ENCODE results near the gene PRKCQ.

PRKCQ gene

DNA sequence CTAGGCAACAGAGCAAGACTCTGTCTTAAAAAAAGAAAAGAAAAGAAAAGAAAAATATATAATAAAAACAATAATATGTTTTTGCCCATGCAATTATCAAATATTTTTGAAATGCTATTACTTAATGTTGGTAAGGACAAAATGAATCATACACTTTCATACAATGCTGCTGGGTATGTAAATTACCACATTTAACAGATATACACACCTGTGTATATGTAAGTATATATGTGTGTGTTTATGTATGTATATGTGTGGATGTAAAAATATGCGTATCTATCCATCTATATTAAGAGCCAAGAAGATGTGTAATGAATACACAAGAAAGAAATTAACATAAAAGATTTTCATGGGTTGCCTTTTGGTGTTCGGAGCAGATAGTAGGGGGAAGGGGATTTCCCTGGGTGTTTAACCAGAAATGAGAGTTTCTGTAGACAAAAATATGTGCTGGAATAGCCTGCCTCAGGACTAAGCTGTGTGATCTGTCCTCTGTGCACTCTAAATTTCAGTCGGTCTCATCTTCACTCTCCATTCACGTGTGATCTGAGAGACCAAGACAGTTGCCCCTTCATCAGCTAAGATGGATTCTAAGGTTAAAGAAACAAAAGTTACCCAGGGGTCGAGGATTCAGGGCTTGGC lies 61.2 kb downstream of the PRKCQ start:
- no peak for DNase-seq

DNA sequence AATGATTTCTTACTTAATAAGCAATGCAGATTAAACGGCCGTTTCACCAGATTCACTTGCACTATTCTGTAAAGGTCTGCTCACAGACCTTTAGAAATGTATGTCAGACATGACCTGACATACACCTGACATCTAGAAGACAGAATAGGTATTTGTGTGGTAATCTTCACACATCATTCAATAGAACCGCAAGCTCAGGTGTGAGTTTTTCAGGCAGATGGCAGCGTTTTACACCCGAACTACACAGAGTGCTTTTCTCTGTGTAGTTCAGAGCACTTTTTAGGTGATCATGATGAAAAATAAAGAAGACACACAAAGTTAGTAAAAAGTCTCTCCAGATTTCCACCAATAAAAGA lies 63.2 kb downstream of the PRKCQ start:
- no peak for DNase-seq

DNA sequence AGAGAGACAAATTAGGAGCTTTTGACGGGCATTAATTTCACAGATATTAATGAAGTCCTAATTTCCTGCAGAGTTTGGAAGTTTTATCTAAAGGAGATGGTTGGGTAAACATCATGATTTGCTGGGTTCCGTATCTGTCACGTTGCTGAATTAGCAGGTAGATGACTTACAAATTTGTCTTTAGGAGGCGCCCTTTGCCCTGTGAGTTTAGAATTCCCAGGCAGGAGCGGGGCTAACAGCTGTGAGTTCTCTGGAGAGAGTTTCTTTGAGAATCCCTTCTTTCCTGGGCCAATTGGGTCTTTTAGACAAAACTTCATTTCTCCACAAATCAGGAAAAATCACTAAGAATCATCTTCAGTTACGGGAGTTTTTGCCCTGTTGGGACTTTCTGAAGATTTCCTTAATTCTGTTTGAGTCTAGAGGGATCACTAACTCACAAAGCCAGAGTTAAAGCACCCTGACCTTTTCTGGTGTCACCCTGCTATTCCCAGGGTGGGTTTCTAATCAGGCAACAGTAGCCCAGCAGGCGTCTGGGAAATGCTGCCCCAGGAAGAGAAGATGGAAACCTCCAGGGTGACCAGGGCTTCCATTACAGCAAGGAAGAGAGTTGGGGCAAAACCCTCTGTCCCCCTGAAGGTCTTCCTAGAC lies 63.7 kb downstream of the PRKCQ start:
- no peak for DNase-seq

DNA sequence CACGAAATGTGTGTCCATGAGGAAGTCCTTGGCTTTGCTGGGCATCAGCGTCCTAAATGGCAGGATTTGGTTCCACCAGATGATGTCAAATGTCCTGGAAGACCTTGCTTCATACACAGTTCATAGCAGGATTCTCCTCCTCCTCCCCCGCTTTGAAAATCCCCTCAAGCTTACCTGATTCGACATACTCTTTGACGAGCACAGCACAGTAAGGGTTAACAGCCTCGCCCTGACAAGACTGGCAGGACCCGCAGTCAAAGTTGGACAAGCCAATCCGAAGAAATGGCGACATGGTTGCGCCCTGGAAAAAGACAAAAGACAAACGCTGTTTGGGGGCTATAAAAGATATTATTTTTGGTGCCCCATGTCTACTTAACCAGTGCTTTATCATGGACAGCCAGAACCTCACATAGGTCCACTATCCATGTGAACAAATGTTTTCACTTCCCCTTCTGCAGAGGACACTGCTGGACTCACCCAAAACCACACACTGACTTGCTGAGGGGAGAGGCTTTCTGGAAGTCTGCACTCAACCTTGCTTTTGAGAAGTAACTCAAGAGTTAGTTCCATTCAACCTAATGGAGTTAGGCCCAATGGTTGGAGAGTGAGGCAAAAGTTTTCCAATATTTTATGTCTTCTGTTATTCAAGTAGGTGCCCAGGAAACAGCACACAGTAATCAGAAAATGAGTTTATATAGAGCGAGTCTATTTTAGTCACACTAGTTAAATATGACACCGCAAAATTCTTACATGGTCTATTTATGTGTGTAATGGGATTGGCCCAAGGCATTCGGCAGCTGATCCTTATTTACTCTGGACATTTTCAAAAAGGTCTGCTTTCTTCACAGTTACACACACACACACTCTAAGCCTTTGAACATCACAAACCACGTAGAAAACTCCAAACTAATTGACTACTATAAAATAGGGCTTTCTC lies 65.0 kb downstream of the PRKCQ start:
- DNase-seq = no peak

DNA sequence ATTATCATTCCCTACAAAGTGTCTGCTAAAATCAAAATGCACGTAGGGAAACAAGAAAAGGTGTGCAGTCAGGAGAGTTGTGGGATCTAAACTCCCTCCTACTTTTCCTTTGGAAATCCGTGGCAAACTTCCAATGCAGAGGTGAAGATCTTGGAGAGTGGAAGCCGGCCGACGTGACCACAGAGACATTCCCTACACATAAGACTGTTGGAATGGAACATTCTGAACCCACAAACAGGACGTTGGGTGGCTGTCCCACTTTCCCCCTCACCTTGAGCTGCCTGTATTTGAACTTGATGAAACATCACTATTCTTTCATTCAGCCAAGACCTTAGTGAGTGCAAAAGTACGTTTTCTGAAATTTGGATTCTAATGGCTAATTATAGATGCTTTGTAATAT lies 65.9 kb downstream of the PRKCQ start:
- DNase-seq = no peak

DNA sequence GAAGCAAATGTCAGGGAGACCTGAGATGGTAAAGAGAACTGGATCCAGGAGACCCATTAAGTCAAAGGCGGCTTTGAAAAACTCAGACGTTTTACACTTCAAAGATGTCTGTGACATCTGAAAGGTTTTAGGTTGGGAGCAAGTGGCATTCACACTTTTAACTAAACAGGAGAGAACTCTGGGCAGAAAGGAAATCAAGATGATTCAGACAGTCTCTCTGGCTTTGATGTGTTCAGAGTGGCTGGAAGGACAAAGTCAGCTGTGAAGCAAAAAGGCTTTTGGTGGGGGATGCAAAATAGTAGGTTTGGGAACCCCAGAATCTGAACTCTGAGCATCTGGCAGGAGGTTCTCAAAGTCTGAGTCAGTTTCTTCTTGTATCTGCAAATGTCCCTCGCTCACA lies 66.6 kb downstream of the PRKCQ start:
- no peak for DNase-seq

DNA sequence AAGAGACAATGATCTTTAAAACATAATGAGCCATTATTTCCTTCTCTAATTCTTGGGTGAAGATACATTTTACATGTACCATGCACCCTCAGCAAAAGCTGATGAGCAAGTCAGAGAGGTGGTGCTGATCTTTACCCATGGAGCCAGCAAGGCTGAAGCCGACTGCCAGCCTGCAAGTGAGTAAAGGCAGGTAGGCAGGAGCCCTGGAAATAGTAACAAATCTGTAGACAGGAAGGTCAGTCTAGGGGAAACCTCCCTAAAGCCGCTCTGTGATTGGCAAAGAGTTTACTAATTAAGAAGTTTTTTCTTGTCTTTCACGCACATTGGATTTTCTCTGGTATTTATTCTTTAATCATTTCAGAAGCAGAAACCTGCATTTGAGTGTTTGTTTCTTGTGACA lies 67.9 kb downstream of the PRKCQ start:
- DNase-seq = no peak

DNA sequence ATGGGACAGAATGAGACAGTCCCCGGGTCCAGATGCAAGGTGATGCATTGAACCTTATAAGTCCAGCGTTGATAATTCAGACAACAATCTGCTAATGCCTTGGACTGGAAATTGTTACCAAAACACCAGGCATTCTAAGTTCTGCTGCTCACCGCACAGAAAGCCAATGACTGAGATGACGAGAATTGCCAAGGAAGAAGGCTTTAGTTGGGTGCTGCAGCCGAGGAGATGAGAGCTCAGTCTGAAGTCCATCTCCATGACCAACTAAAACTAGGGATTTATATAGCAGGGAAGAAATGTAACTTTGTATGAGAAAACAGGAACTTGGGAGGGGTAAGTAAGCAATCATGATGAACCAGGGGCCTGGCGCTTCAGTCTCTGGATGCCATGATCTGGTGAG lies 68.7 kb downstream of the PRKCQ start:
- no peak for DNase-seq

DNA sequence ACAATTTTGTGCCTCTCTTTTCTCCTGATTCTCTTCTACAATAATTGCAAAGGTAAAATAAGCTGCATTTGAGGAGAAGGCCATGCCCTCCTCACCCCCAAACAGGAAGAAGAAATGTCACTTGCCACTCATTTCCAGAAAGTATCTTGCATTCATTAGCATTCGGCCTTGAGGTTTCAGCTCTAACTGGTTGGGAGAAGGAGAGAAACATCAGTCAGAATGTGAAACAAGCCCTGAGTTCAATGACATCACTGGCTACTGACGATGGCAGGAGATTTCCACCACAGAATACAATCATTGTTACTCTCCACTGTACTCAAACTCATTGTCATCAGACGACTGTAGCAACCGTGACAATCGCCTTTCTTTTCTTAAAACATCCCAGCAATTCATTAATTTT lies 72.8 kb downstream of the PRKCQ start:
- DNase-seq = no peak

DNA sequence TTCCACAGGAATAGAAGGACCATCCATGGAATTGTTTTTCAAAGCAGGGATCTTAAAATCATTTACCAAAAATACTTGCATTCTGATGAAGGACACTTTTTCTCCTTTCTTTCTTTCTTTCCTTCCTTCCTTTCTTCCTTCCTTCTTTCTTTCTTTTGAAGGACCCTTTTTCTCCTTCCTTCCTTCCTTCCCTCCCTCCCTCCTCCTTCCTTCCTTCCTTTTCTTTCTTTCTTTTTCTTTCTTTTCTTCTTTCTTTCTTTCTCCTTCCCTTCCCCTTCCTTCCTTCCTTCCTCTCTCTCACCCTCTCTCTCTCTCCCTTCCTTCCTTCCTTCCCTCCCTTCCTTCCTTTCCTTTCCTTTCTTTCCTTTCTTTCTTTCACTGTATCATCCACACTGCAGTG lies 74.8 kb downstream of the PRKCQ start:
- no peak for DNase-seq

DNA sequence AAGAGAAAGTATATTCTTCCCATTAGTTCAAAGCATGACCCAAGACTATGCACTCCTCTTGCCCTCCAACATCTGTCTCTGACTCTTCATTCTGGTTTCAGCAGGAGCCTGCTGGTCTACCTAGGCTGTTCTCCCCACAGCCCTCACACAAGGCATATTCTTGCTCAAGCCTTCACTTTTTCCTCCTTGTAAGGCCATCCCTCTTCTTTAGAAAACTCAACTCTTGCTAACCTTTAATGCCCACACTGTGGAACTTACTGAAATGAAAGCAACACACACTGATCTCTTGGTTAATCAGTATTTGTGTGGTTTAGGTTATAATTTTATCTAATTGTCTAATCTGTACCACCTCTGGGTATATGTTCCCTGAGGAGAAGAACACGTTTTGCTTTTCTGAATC lies 75.8 kb downstream of the PRKCQ start:
- no peak for DNase-seq

DNA sequence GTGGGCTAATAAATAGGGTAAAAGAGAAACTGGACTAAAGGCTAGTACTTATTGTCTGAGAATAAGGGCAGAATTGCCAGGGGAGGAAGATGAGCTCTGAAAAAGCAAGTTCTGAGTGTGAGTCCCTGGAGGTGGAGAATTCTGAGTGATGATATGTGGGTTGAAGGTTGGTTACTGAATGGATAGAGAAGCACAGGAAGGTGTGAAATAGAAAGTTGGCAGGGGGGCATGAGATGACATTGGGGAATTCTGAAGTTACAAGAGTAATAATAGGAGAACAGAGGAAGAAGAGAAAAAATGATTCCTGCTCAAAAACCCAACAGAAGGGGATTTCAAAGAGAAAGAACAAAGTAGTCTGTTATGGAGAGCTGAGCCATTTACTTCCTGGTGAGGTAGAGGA lies 76.9 kb downstream of the PRKCQ start:
- no peak for DNase-seq

DNA sequence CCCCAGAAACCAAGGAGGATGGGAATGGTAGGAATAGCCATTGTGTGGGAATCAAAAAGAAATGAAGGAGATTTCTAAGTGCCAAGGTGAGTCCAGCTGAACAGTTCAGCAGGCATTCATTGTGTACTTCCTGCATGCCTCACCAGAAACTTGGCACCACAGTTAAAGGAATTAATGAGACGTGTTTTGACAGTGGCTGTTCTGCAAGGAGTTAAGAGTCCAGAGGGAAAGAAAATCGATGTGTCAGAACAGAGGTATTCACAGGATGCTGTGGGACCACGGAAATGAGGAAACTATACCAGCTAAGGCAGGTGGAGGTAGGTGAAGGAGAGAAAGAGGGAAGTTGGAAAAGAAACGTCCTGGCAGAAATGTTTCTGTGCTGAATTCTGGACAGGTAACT lies 78.1 kb downstream of the PRKCQ start:
- DNase-seq = no peak

DNA sequence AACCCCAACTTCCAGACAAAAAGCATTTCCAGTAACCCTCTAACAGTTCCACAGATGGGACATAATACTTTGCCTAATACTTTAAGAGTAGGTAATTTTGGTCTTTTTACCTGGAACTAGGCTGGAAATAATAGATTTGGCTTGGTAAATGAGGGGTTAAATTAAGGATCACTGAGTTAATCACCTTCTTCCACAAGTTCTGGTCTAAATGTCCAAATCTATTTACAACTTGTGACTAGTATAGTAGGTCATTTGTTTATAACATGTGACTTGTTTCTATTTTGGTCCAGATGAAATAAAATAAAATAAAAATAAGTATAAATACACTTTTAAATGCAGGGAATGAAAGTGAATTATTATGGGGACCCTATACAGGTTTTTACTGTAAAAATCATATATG lies 80.1 kb downstream of the PRKCQ start:
- no peak for DNase-seq

DNA sequence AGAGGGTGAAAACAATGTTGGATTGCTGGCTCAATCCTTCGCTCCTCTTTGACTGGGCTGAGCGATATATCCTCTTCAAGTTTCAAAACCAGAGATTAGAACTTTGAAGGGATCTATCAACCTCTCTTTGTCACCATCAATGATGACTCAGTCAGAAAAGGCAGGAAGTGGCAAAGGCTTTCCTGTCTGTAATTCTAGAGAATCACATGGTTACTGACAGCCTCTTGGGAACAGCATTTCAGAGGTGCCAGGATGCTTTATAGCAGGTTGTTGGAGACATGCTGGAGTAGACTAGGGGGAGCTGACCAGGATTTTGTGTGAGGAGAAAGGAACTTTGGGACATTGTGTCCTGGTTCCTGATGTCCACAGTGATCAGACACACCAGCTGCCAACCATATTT lies 81.3 kb downstream of the PRKCQ start:
- DNase-seq = no peak

DNA sequence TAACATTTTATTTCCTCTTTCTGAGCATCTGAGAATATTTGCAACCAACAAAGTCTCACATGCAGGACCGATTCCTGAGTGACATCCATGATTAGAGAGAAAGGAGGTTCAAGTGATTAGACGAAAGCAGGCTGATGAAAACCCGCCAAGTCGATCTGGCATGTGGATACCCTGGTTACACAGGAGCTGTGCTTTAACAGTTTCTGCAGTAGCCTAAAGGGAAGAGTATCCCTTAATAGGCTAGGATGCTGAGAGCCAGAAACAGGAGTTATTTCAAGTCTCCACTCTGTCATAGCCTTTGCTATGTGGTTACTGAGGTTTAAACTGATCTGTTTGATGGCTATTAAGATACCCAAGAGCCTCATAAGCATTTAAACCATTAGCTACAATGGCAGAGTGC lies 82.5 kb downstream of the PRKCQ start:
- no peak for DNase-seq

DNA sequence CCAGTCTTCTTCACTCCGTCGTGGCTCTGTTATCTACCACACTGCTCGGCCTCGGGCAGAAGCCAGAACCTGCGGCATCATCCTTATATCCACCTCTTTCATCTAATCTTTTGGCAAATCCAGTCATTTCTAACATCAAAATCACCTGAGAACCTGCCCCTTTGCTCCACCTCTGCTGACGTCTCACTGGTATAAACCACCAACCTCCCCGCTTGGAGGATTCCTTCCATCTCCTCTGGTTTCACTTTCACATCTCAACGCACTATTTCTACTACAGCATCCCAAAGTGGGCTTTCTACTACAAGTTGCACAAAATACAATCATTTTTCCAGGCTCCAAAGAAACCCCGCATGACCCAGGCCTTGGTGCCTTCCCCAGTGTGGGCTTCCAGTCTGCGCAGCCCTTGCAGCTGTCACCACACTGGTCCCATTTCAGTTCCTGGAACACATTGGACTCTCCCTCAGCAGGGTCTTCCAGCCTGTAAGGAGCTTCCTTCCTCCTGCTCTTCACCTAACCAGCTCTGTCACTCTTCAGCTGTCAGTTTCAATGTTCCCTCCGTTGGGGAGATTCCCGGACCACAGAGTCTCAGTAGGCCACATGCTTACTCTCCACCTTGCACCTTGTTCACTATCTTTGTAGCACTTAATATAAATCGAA lies 85.0 kb downstream of the PRKCQ start:
- DNase-seq = no peak

DNA sequence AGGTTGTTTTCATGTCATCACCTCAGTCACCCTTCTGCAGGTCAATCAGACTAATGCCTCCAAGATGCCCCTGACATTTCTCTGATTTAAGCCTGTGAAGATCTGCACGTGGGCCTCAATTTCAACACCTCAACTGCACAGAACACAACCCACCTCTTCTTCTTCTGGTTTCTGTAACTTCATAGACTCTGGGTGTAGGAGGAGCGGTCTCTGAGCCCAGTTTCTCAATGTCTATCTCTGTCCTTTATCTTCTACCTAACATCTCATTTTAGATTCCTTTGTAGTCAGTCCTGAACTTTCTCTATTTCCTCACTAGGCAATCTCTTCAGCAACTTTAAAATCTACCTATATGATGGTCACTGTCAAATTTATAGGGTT lies 85.6 kb downstream of the PRKCQ start:
- no peak for DNase-seq

DNA sequence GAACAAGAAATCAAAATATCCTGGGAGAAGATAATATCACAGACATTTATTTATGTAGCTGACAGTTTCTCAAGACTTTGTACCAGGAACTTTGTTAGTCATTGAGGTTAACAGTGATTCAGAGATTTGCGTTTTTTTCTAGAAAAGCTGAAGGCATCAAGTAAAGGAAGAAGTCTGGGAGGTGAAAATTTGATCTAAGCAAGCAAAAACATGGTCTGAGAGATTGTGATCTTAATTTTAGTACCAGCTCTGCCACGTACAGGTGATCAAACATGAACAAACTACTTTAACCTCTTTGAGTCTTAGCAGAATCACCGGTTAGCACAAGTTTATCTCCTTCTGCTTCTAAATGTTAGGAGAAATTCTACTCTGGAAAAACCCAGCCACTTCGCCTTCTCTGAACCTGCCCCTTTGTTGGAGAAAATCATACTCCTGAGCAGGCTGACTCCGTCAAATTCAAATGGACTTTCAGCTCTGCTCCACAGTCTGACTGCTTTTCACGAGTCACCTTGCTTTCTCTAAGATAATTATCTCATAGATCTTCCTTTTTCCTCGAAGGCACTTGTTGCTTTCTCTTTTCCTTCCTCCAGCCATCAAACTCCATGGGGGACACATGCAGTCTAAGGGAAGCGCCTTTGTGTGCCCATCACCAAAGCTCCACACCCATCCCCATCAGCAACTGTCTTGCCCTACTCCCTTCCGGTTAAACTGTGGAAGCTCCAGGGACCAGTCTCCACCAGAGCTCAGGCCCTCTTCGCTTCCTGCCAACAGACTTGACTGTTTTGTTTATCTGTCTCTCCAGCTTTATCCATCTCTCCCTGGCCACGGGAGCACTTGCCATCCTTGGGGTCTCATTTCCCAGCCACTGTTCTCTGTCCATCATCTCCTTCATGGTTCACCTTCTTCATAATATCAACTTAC lies 86.3 kb downstream of the PRKCQ start:
- no peak for DNase-seq

DNA sequence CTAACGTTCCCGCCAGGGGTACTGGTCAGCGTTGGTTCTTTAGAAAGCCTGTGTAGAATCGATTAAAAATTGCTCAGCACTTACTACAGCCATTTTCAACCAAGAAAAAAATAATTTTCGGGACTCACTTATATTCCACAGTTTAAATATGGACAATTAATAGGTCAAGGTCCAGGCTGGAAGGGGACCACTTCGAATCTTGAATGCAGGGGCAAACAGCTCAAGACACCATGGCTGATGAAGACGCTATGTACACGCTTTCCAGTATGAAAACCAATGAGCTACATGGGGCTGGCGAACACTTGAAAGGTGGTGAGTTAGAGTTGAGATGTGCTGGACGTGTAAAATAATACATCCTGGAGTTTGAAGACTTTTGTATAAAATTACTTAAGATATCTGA lies 87.2 kb downstream of the PRKCQ start:
- DNase-seq = no peak

DNA sequence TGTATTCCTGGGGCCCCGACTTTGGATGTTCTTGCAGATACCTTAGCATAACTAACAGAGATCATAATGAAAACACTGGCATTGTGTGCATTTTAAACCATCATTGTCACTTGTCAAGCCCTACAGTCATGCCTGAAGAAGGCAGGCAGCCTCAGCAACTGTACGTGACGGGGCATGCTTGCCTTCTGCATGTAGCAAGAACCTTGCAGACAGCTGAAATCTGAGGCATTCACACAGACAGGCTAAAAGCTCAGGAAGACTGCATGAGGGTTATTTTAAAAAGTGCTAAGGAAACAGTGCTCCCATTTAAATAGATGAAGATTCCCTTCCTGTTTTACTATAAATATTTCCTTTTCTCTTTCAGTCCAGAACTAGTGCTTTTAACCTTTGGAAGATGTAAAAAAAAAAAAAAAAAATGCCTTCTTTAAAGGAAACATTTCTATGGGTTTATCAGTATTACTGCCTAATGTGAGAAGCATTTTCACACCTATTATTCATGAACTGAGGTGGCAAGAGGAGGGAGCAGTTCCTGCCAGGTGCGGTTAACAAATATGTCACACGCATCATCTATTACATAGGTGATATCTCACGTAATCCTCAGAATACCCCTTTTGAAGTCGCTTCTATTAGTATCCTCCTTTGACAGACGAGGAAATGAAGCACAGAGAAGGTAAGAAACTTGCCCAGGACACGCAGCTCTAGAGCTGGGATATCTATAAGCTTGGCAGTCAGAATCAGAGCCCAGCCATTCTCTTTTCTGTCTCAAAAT lies 88.1 kb downstream of the PRKCQ start:
- DNase-seq = no peak

DNA sequence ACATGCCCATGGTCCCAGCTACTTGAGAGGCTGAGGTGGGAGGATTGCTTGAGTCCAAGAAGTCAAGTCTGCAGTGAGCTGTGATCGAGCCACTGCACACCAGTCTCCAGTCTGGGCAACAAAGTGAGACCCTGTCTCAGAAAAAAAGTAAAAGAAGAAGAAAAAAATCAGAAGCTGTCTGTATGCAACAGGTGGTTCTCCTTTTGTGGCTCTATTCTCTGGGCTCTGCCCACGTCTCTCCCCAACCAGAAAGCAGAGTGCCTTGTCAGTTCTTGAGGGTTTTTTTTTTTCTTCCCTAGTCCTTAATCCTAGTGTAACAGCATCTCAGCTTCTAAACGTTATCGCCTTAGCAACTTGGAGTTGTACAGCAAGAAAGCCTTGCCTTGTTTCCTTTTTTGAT lies 89.5 kb downstream of the PRKCQ start:
- no peak for DNase-seq
